Vagina (tissue), 2 donors: ENCODE measurements around the gene PIK3R4. TPM values are rescaled to one million over a fixed set of nuclear protein-coding genes. Genes with fewer than 3 reads are reported as not detected.

Experiments
- DNase-seq, 2 donors: peaks; one replicate each; pipeline ENCODE4 v3.0.0-alpha.2; 2017; ENCODE audit errors: extremely low spot score in 2 of 2
- H3K27ac ChIP-seq: fragments of 200-600 bp; sonication (generic); one replicate; pipeline ENCODE4 v1.5.1; 2019
- H3K27me3 ChIP-seq: fragments of 200-600 bp; sonication (generic); one replicate; pipeline ENCODE4 v1.5.1; 2019
- H3K36me3 ChIP-seq, 2 donors: fragments of 200-600 bp; sonication (generic); one replicate each; pipeline ENCODE4 v1.5.1; 2017 to 2019
- H3K4me1 ChIP-seq: fragments of 200-600 bp; sonication (generic); one replicate; pipeline ENCODE4 v1.5.1; 2019
- H3K4me3 ChIP-seq, 2 donors: fragments of 200-600 bp; sonication (generic); 1 replicate in 1 of 2; 2 replicates in 1 of 2; pipeline ENCODE4 v1.5.1; 2016 to 2019
- H3K9me3 ChIP-seq: fragments of 200-600 bp; sonication (generic); one replicate; pipeline ENCODE4 v1.5.1; 2019
- POLR2A ChIP-seq, 2 donors: fragments of 450-650 bp; IDR thresholded peaks; one replicate each; pipeline ENCODE4 v1.6.1; 2017; ENCODE audit warnings: antibody characterized with exemption in 2 of 2, mild to moderate bottlenecking in 2 of 2, moderate library complexity in 2 of 2
- POLR2AphosphoS5 ChIP-seq, 2 donors: sonication (generic); formaldehyde crosslinking; IDR thresholded peaks; one replicate each; pipeline ENCODE4 v1.9.0; 2017; ENCODE audit warnings: antibody characterized with exemption in 2 of 2, mild to moderate bottlenecking in 2 of 2, low read depth in 1 of 2; ENCODE audit not compliant: insufficient read depth in 1 of 2
- intact Hi-C: fragments of 100-400 bp; cut with DNase I; formaldehyde crosslinking; loops from one replicate; pipeline ENCODE4 v1.15.1; 2023
- total RNA-seq: library from RNA; depleted of rRNA; stranded (reverse); fragments of >200 nt; gene quantifications from one replicate; pipeline ENCODE4 v1.2.3, GENCODE V29; 2016
- TF ChIP-seq, protein P1 (sequence below), 3 experiments: fragments of 450-650 bp in 2 of 3; fragments of 200-600 bp in 1 of 3; sonication (generic) in 1 of 3; IDR thresholded peaks; one replicate each; pipeline ENCODE4 v1.5.1; 2017 to 2019; ENCODE audit warnings: antibody characterized with exemption in 3 of 3, mild to moderate bottlenecking in 2 of 3, moderate library complexity in 2 of 3

The PIK3R4 gene
- total RNA-seq, 1 donor from 2014 or later = 20.6 TPM

DNA sequence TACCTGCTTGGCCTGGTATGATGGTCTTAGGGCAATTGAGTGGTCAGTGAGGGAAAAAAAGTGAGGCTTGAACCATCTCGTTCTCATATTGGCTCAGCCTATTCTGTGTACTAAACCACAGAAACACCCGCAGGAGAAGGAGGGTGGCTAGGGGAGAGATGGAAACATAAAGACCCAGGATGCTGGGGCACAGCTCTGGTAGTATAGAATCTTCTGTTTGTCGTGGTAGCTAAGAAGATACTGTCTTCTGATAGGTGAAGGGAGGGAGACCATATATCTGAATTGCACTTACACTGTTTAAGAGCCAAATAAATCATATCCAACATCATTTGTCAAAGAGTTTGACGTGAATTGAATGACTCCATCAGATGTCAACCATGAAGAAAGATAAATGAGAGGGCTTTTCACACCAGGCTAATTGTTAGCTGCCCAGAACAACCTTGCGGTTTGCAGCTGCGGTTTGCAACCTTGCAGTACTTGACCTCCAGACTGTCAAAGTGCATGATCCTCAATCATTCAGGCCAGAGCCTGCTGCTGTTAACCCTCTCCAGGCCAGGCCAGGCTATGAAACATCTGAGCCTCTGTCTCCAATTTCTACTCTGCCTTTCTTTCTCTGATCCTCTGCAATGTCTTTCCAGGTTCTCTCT lies 40.9 kb upstream of the PIK3R4 start:
- intact Hi-C loops = no loop called here
- Histone ChIP-seq H3K27me3 (no peaks in the 10 kb centered on the region), H3K36me3 (no peaks in the 10 kb centered on the region), H3K4me1 (no peaks in the 10 kb centered on the region), H3K27ac (no peak overlapping the region), H3K9me3 (no peaks in the 10 kb centered on the region), H3K4me3 (no peak overlapping the region)
- TF ChIP-seq POLR2A (IDR thresholded peaks at IDR 0.05) = no peak
- TF ChIP-seq, protein P1, sequence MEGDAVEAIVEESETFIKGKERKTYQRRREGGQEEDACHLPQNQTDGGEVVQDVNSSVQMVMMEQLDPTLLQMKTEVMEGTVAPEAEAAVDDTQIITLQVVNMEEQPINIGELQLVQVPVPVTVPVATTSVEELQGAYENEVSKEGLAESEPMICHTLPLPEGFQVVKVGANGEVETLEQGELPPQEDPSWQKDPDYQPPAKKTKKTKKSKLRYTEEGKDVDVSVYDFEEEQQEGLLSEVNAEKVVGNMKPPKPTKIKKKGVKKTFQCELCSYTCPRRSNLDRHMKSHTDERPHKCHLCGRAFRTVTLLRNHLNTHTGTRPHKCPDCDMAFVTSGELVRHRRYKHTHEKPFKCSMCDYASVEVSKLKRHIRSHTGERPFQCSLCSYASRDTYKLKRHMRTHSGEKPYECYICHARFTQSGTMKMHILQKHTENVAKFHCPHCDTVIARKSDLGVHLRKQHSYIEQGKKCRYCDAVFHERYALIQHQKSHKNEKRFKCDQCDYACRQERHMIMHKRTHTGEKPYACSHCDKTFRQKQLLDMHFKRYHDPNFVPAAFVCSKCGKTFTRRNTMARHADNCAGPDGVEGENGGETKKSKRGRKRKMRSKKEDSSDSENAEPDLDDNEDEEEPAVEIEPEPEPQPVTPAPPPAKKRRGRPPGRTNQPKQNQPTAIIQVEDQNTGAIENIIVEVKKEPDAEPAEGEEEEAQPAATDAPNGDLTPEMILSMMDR (IDR thresholded peaks at IDR 0.05) = no peak
- TF ChIP-seq POLR2AphosphoS5 (IDR thresholded peaks at IDR 0.05; ENCODE audit: insufficient read depth in 1 of 2, low read depth in 1 of 2) = no peak
- DNase-seq = no peak

DNA sequence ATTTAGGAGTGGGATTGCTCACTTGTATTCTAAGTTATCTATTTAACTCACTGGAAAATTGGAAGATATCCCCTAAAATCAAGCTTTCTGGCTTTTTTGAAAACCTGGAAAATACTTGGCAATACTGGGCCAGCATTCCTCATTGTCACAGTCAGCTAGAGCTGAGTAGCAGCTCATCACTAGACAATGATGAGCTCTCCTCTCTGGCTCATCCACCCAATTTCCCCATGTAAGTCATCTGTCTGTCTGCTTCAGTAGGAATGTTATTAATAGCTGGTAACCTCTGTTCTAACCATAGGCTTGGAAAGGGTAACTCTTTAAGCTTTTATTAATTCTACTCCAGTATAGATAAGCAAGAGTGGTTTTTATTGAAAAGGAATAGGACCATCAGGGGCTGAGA lies 39.7 kb upstream of the PIK3R4 start:
- H3K27ac ChIP-seq = no peak overlapping the region
- H3K4me3 ChIP-seq = no peak overlapping the region
- TF ChIP-seq POLR2A (IDR thresholded peaks at IDR 0.05) (no peak), POLR2AphosphoS5 (IDR thresholded peaks at IDR 0.05; ENCODE audit: insufficient read depth in 1 of 2, low read depth in 1 of 2) (no peak)
- TF ChIP-seq, protein P1 (IDR thresholded peaks at IDR 0.05) = no peak
- intact Hi-C loops = no loop called here
- DNase-seq = no peak
- no peaks in the 10 kb centered on the region for H3K9me3 ChIP-seq
- H3K27me3 ChIP-seq = no peaks in the 10 kb centered on the region
- no peaks in the 10 kb centered on the region for H3K36me3 ChIP-seq
- no peaks in the 10 kb centered on the region for H3K4me1 ChIP-seq

DNA sequence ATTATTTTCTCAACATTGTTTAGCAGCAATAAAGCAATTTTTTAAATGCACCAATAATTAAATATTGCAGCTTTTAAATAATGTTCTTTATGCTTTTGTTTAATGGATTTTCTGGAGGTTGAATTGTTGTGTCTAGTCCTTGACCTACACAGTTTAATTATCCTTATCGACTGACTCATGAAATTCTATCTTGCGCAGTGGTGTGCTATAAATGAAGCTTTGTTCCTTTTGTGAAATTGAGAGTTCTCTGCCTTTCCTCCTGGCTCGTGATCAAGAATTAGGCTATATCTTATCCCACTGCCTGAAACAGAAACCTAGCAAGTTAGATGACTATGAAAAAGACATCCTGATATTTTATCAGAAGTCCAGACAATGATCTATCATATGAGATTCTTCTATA lies 37.0 kb upstream of the PIK3R4 start:
- TF ChIP-seq, protein P1 (IDR thresholded peaks at IDR 0.05) = no peak
- TF ChIP-seq POLR2AphosphoS5 (IDR thresholded peaks at IDR 0.05; ENCODE audit: insufficient read depth in 1 of 2, low read depth in 1 of 2) (no peak), POLR2A (IDR thresholded peaks at IDR 0.05) (no peak)
- Histone ChIP-seq H3K9me3 (no peaks in the 10 kb centered on the region), H3K4me3 (no peak overlapping the region), H3K27ac (no peak overlapping the region), H3K4me1 (no peaks in the 10 kb centered on the region), H3K27me3 (no peaks in the 10 kb centered on the region), H3K36me3 (no peaks in the 10 kb centered on the region)
- intact Hi-C loops = no loop called here
- no peak for DNase-seq

DNA sequence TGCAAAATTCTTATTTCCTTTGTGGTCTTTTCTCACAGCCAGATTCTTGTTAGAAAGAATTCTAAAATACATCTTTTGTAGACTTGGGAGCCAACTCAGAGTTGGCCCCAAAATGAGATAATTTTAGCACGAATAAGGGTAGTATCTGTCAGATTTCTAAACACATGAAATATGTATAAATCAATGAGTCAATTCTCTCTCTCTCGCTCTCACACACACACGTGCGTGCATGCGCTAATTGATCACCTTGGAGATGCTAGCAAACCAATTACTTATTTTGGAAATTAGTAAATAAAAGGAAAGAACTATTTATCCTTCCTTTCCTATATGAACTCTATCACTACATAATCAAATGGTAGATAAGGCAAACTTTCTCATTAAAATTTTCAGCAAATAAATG lies 32.9 kb upstream of the PIK3R4 start:
- no peaks in the 10 kb centered on the region for H3K27me3 ChIP-seq
- H3K27ac ChIP-seq = no peak overlapping the region
- intact Hi-C loops = no loop called here
- TF ChIP-seq POLR2AphosphoS5 (IDR thresholded peaks at IDR 0.05; ENCODE audit: insufficient read depth in 1 of 2, low read depth in 1 of 2) = no peak
- no peak for DNase-seq
- no peaks in the 10 kb centered on the region for H3K4me1 ChIP-seq
- H3K9me3 ChIP-seq = no peaks in the 10 kb centered on the region
- no peaks in the 10 kb centered on the region for H3K36me3 ChIP-seq
- H3K4me3 ChIP-seq = no peak overlapping the region

DNA sequence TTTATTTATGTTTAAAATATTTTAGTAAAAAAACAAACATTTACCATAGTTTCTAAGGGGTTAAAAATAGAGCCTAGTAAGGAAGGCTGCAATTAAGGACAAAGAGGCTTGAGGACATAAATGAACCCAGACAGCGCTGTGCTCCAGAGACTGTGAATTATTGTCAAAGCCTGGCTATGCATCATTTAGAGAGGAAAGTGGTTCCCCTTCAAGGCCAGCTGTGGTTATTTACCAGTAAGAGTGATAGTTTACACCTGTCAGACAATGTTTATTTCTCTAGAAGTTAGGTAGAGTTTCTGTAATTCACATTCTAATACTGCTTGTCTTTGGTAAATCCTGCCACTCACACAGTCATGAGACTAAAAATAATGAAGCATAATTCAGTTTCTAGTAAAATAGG lies 32.4 kb upstream of the PIK3R4 start:
- Histone ChIP-seq H3K27ac (no peak overlapping the region), H3K4me1 (no peaks in the 10 kb centered on the region), H3K4me3 (no peak overlapping the region), H3K36me3 (no peaks in the 10 kb centered on the region), H3K9me3 (no peaks in the 10 kb centered on the region), H3K27me3 (no peaks in the 10 kb centered on the region)
- DNase-seq = no peak
- intact Hi-C loops = no loop called here
- no peak for TF ChIP-seq POLR2A (IDR thresholded peaks at IDR 0.05)
- TF ChIP-seq, protein P1 (IDR thresholded peaks at IDR 0.05) = no peak
- TF ChIP-seq POLR2AphosphoS5 (IDR thresholded peaks at IDR 0.05; ENCODE audit: insufficient read depth in 1 of 2, low read depth in 1 of 2) = no peak
